HEK293 (cell line): ENCODE measurements around the gene PGPEP1.
"Not testable (repeated sequence)": the region's sequence is repeated elsewhere in the genome, so short reads cannot be mapped to it uniquely, and the experiment has no call there.

Source experiments
- CTCF ChIA-PET: fragments of 350-600 bp; formaldehyde crosslinking; extraction: SDS; loops from one replicate; lab custom pipeline; 2021; ENCODE audit warnings: antibody characterized with exemption; lab: Yijun Ruan, JAX
- POLR2A ChIA-PET: fragments of 300-600 bp; formaldehyde crosslinking; extraction: SDS; loops from one replicate; lab custom pipeline; 2020; ENCODE audit warnings: antibody characterized with exemption, inconsistent platforms; lab: Yijun Ruan, JAX
- H3K27ac ChIP-seq: fragments of 200-500 bp; sonication (Bioruptor generic); 2 replicates; pipeline ENCODE4 v1.5.1; 2014; ENCODE audit warnings: low read depth, low read length, control low read depth, inconsistent platforms; ENCODE audit errors: extremely low read depth
- H3K36me3 ChIP-seq, 2 experiments: fragments of 200-500 bp in 1 of 2; sonication (Bioruptor generic) in 1 of 2; 1 replicate in 1 of 2; 2 replicates in 1 of 2; pipeline ENCODE4 v1.5.1; 2014 to 2017; ENCODE audit warnings: inconsistent platforms in 2 of 2, low read length in 2 of 2; ENCODE audit not compliant: control insufficient read depth in 2 of 2, insufficient read depth in 1 of 2
- H3K4me1 ChIP-seq: fragments of 200-500 bp; sonication (Bioruptor generic); 2 replicates; pipeline ENCODE4 v1.5.1; 2014; ENCODE audit warnings: mild to moderate bottlenecking, low read length, inconsistent platforms; ENCODE audit not compliant: control insufficient read depth, insufficient read depth
- H3K4me3 ChIP-seq: 2 replicates; pipeline ENCODE4 v1.5.1; 2011; ENCODE audit warnings: low read depth, mild to moderate bottlenecking, control low read depth, low read length, moderate library complexity
- H3K9me3 ChIP-seq: fragments of 200-500 bp; sonication (Bioruptor generic); 2 replicates; pipeline ENCODE4 v1.5.1; 2014; ENCODE audit warnings: low read depth, low read length, inconsistent platforms; ENCODE audit not compliant: control insufficient read depth, insufficient read depth
- GLIS1 ChIP-seq: fragments of 450-650 bp; formaldehyde crosslinking; IDR thresholded peaks from 2 replicates; pipeline ENCODE4 v1.5.1; 2016; ENCODE audit warnings: missing biosample characterization, missing genetic modification characterization
- HIC1 ChIP-seq: fragments of 450-650 bp; formaldehyde crosslinking; IDR thresholded peaks from 2 replicates; pipeline ENCODE4 v1.5.1; 2016; ENCODE audit warnings: missing biosample characterization, missing genetic modification characterization
- KLF1 ChIP-seq: fragments of 450-650 bp; formaldehyde crosslinking; IDR thresholded peaks from 2 replicates; pipeline ENCODE4 v1.5.1; 2016; ENCODE audit warnings: missing biosample characterization, missing genetic modification characterization
- OVOL3 ChIP-seq: fragments of 450-650 bp; formaldehyde crosslinking; IDR thresholded peaks from 2 replicates; pipeline ENCODE4 v1.5.1; 2016; ENCODE audit warnings: missing biosample characterization, missing genetic modification characterization
- SP3 ChIP-seq: fragments of 450-650 bp; formaldehyde crosslinking; IDR thresholded peaks from 2 replicates; pipeline ENCODE4 v1.5.1; 2016; ENCODE audit warnings: missing biosample characterization, missing genetic modification characterization
- ZBTB20 ChIP-seq: fragments of 450-650 bp; formaldehyde crosslinking; IDR thresholded peaks from 2 replicates; pipeline ENCODE4 v1.5.1; 2016; ENCODE audit warnings: missing biosample characterization, missing genetic modification characterization
- ZBTB26 ChIP-seq: fragments of 450-650 bp; formaldehyde crosslinking; optimal IDR thresholded peaks from 2 replicates; pipeline ENCODE3; 2016; ENCODE audit warnings: missing biosample characterization, mild to moderate bottlenecking, missing genetic modification characterization
- ZFP37 ChIP-seq: fragments of 450-650 bp; formaldehyde crosslinking; IDR thresholded peaks from 2 replicates; pipeline ENCODE4 v1.5.1; 2016; ENCODE audit warnings: missing biosample characterization, missing genetic modification characterization
- ZNF223 ChIP-seq: fragments of 450-650 bp; formaldehyde crosslinking; IDR thresholded peaks from 2 replicates; pipeline ENCODE4 v1.5.1; 2016; ENCODE audit warnings: missing biosample characterization, missing genetic modification characterization
- ZNF621 ChIP-seq: fragments of 450-650 bp; formaldehyde crosslinking; IDR thresholded peaks from 2 replicates; pipeline ENCODE4 v1.5.1; 2017; ENCODE audit warnings: missing biosample characterization, missing genetic modification characterization
- ZNF629 ChIP-seq: fragments of 450-650 bp; formaldehyde crosslinking; IDR thresholded peaks from 2 replicates; pipeline ENCODE4 v1.5.1; 2017; ENCODE audit warnings: missing biosample characterization, missing genetic modification characterization
- ZNF660 ChIP-seq: fragments of 450-650 bp; IDR thresholded peaks from 2 replicates; pipeline ENCODE4 v1.5.1; 2018; ENCODE audit warnings: missing biosample characterization, mild to moderate bottlenecking, missing genetic modification characterization
- ZSCAN5A ChIP-seq: fragments of 450-650 bp; formaldehyde crosslinking; IDR thresholded peaks from 2 replicates; pipeline ENCODE4 v1.5.1; 2016; ENCODE audit warnings: missing biosample characterization, missing genetic modification characterization

Gene PGPEP1

GRCh38 chr19:18322759-18323460, 17.5 kb upstream of the PGPEP1 start, which contains the start of gene LSM4 (continued):
- no peak; the same call in 1 of the 2 replicates for TF ChIP-seq ZNF660
- TF ChIP-seq ZBTB20 (tag by site-specific recombination) = peak; percentile 18; the same call in 1 of the 2 replicates
- TF ChIP-seq ZNF629 (tag by site-specific recombination) = peak; percentile 37; the same call in 1 of the 2 replicates
- no peak for TF ChIP-seq OVOL3
- TF ChIP-seq ZBTB26 (tag by site-specific recombination) = peak; percentile 98
- peak; percentile 64 for TF ChIP-seq KLF1 (tag by site-specific recombination)
- TF ChIP-seq ZFP37 (tag by site-specific recombination) = no peak
- 0 out of 2 replicates have a peak, but pooled peaks have one; percentile 52 for TF ChIP-seq ZNF223
- TF ChIP-seq SP3 (tag by site-specific recombination) = peak; percentile 95

- H3K27ac ChIP-seq = peak overlapping the region; percentile 84; the same call in 1 of the 2 replicates
- not testable (repeated sequence) for H3K4me1 ChIP-seq
- POLR2A ChIA-PET = interaction anchor here (0.6 to 2.7 kb wide), 3 partner anchors 43 to 316 kb away, joined by 5 to 14 read pairs (median 6); partner anchors contain the start of genes ARRDC2 and JUND
Measured at GRCh38 chr19:18324373-18324731, 16.0 kb upstream of the PGPEP1 start.

GRCh38 chr19:18326772-18327171, 13.6 kb upstream of the PGPEP1 start:
- no peak for TF ChIP-seq ZSCAN5A
- no peak for TF ChIP-seq ZNF621 (tag by site-specific recombination)
- TF ChIP-seq, all 188 proteins: peak for 0
- Histone ChIP-seq H3K4me3 (no peak overlapping the region), H3K27ac (no peak overlapping the region), H3K9me3 (no peaks in the 10 kb centered on the region), H3K4me1 (peaks cover 7% of the 10 kb centered on the region), H3K36me3 (no peaks in the 10 kb centered on the region)
- CTCF ChIA-PET = interaction anchor here (1.5 to 9.9 kb wide), 3 partner anchors 47 to 92 kb away, joined by 3 to 195 read pairs (median 3); partner anchors contain the start of genes JUND and SSBP4
- POLR2A ChIA-PET = interaction anchor here (4.9 kb wide), 1 partner anchor 47 kb away, joined by 117 read pairs; the partner anchor contains the start of gene JUND

More at GRCh38 chr19:18324373-18324731, 16.0 kb upstream of the PGPEP1 start:
- TF ChIP-seq HIC1 (tag by site-specific recombination) (0 out of 2 replicates have a peak, but pooled peaks have one; percentile 37), GLIS1 (tag by site-specific recombination) (peak; percentile 32)
- peaks cover 0 to 15% of the 10 kb centered on the region in 2 experiments; a peak in 1 of 3 replicates for H3K36me3 ChIP-seq
- CTCF ChIA-PET = interaction anchor here (0.6 to 9.9 kb wide), 7 partner anchors 45 to 220 kb away, joined by 3 to 195 read pairs (median 4); partner anchors contain the start of gene JUND
- not testable (repeated sequence) for H3K4me3 ChIP-seq, H3K9me3 ChIP-seq
